SK-N-SH (cell line): ENCODE data around the gene DCHS2.

Source experiments
- ELF1 ChIP-seq: IDR thresholded peaks from 2 replicates; pipeline ENCODE4 v1.4.0; 2012
- NRF1 ChIP-seq: IDR thresholded peaks from 2 replicates; pipeline ENCODE4 v1.6.1; 2012; ENCODE audit warnings: low read depth, mild to moderate bottlenecking, low read length
- POLR2AphosphoS5 ChIP-seq: IDR thresholded peaks from 2 replicates; pipeline ENCODE4 v1.6.1; 2012; ENCODE audit warnings: low read depth, low read length
- RAD21 ChIP-seq: IDR thresholded peaks from 2 replicates; pipeline ENCODE4 v1.6.1; 2012; ENCODE audit warnings: mild to moderate bottlenecking, low read length
- RCOR1 ChIP-seq: fragments of 150-350 bp; IDR thresholded peaks from 2 replicates; pipeline ENCODE4 v1.6.1; 2017; ENCODE audit warnings: antibody characterized with exemption, low read length
- RFX5 ChIP-seq: IDR thresholded peaks from 2 replicates; pipeline ENCODE4 v1.6.1; 2012; ENCODE audit warnings: mild to moderate bottlenecking, improper control_type of control experiment, low read length
- RXRA ChIP-seq: IDR thresholded peaks from 2 replicates; pipeline ENCODE4 v1.4.0; 2012; ENCODE audit warnings: low read depth, mild to moderate bottlenecking, borderline replicate concordance
- SIN3A ChIP-seq: IDR thresholded peaks from 2 replicates; pipeline ENCODE4 v1.6.1; 2012; ENCODE audit warnings: low read depth, mild to moderate bottlenecking, low read length, moderate library complexity, borderline replicate concordance
- TF ChIP-seq, protein P1 (sequence below): fragments of 200-600 bp; sonication (generic); IDR thresholded peaks from 2 replicates; pipeline ENCODE4 v1.6.1; 2017; ENCODE audit warnings: antibody characterized with exemption, mild to moderate bottlenecking, moderate library complexity
- TF ChIP-seq, protein P2 (sequence below): IDR thresholded peaks from 2 replicates; pipeline ENCODE4 v1.4.0; 2012; ENCODE audit warnings: low read depth, borderline replicate concordance
- TF ChIP-seq, protein P3 (sequence below): IDR thresholded peaks from 2 replicates; pipeline ENCODE4 v1.4.0; 2012; ENCODE audit warnings: low read depth
- TF ChIP-seq, protein P4 (sequence below): IDR thresholded peaks from 2 replicates; pipeline ENCODE4 v1.6.1; 2012; ENCODE audit warnings: mild to moderate bottlenecking, low read depth, low read length, moderate library complexity

DNA sequence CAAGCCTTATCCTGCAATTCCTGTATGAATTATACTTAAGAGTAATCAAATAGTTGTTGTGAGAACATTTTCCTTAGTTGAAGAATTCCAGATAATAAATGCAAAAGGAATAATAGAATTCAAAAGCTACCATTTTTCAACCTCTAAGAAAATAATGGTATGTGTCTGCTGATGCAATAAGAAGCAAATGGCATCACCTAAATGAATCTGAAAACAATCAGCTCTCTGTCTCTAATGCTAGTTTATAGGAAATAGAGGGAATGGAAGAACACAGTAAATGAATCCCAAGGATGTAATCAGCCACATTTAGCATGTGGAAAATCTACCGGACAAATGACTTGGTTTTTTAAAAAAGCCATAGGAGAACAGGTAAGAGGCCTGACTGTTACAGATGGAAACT is 115.1 kb downstream of the DCHS2 start:
- TF ChIP-seq, protein P1, sequence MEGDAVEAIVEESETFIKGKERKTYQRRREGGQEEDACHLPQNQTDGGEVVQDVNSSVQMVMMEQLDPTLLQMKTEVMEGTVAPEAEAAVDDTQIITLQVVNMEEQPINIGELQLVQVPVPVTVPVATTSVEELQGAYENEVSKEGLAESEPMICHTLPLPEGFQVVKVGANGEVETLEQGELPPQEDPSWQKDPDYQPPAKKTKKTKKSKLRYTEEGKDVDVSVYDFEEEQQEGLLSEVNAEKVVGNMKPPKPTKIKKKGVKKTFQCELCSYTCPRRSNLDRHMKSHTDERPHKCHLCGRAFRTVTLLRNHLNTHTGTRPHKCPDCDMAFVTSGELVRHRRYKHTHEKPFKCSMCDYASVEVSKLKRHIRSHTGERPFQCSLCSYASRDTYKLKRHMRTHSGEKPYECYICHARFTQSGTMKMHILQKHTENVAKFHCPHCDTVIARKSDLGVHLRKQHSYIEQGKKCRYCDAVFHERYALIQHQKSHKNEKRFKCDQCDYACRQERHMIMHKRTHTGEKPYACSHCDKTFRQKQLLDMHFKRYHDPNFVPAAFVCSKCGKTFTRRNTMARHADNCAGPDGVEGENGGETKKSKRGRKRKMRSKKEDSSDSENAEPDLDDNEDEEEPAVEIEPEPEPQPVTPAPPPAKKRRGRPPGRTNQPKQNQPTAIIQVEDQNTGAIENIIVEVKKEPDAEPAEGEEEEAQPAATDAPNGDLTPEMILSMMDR, result no peak
- TF ChIP-seq, protein P2, sequence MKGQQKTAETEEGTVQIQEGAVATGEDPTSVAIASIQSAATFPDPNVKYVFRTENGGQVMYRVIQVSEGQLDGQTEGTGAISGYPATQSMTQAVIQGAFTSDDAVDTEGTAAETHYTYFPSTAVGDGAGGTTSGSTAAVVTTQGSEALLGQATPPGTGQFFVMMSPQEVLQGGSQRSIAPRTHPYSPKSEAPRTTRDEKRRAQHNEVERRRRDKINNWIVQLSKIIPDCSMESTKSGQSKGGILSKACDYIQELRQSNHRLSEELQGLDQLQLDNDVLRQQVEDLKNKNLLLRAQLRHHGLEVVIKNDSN, result no peak
- no peak for TF ChIP-seq POLR2AphosphoS5
- TF ChIP-seq ELF1, result no peak
- TF ChIP-seq, protein P3, sequence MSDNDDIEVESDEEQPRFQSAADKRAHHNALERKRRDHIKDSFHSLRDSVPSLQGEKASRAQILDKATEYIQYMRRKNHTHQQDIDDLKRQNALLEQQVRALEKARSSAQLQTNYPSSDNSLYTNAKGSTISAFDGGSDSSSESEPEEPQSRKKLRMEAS, result no peak
- TF ChIP-seq RCOR1, result no peak
- TF ChIP-seq RXRA, result no peak
- TF ChIP-seq NRF1, result no peak
- TF ChIP-seq RFX5, result no peak
- TF ChIP-seq, protein P4, sequence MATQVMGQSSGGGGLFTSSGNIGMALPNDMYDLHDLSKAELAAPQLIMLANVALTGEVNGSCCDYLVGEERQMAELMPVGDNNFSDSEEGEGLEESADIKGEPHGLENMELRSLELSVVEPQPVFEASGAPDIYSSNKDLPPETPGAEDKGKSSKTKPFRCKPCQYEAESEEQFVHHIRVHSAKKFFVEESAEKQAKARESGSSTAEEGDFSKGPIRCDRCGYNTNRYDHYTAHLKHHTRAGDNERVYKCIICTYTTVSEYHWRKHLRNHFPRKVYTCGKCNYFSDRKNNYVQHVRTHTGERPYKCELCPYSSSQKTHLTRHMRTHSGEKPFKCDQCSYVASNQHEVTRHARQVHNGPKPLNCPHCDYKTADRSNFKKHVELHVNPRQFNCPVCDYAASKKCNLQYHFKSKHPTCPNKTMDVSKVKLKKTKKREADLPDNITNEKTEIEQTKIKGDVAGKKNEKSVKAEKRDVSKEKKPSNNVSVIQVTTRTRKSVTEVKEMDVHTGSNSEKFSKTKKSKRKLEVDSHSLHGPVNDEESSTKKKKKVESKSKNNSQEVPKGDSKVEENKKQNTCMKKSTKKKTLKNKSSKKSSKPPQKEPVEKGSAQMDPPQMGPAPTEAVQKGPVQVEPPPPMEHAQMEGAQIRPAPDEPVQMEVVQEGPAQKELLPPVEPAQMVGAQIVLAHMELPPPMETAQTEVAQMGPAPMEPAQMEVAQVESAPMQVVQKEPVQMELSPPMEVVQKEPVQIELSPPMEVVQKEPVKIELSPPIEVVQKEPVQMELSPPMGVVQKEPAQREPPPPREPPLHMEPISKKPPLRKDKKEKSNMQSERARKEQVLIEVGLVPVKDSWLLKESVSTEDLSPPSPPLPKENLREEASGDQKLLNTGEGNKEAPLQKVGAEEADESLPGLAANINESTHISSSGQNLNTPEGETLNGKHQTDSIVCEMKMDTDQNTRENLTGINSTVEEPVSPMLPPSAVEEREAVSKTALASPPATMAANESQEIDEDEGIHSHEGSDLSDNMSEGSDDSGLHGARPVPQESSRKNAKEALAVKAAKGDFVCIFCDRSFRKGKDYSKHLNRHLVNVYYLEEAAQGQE, result no peak
- TF ChIP-seq RAD21, result no peak
- no peak for TF ChIP-seq SIN3A
